ENCODE measurements around the gene ASPHD2.

DNA sequence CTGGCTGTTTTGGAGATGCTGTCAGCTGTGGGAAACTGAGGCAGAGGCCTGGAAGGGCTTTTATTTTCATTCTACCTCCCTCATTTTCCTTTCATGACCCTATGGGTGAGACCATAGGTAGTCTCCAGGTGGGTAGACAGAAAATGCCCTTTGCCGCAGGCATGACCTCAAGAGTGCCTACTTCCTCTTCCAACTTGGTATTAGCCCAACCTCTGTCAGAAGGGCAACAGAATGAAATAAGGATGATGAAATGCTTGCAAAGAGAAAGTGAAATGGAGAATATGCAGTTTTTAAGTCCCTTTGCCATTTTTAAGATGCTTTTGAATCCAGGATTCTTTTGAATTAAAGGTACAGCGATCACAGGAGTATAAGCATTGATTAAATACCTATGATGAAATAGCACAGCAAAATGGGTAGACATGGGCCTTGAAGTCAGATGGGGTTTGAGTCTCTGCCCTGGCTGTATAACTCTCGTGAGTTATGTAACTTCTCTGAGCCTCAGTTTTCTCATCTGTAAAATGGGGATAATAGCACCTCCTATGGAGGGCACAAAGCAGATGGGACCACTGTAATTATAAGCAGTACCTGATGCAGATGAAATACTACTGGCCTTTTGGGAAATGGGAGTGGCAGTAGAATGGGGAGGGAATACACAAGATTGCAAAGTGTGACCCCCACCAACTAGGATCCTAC is 3.7 kb downstream of the ASPHD2 start:
- TF ChIP-seq EZH2 (IDR thresholded peaks at IDR 0.05; ENCODE audit: low read depth) (no peak), CTCF (conservative IDR thresholded peaks at IDR 0.05) (no peak)

Measured in PC-9 (cell line).